Liver (tissue), 9 donors: ENCODE data around the gene MPPED2. TPM values are rescaled to one million over a fixed set of nuclear protein-coding genes. Genes with fewer than 3 reads are reported as not detected.

Experiments used
- DNase-seq: peaks from one replicate; pipeline ENCODE4 v3.0.0-alpha.2; 2017; ENCODE audit warnings: low spot score
- H3K27ac ChIP-seq, 2 donors: one replicate each; pipeline ENCODE4 v1.7.0; 2013; ENCODE audit warnings: inconsistent platforms in 2 of 2, low read length in 2 of 2, control low read depth in 1 of 2, low read depth in 1 of 2, mild to moderate bottlenecking in 1 of 2
- H3K27me3 ChIP-seq, 4 donors: one replicate each; pipeline versions ENCODE4 v1.6.1 to v1.7.0; 2013; ENCODE audit warnings: low read length in 3 of 4, inconsistent platforms in 1 of 4, mild to moderate bottlenecking in 1 of 4, moderate library complexity in 1 of 4; ENCODE audit not compliant: control insufficient read depth in 4 of 4, insufficient read depth in 4 of 4
- H3K36me3 ChIP-seq, 4 donors: one replicate each; pipeline versions ENCODE4 v1.6.1 to v1.7.0; 2013; ENCODE audit warnings: low read length in 3 of 4, mild to moderate bottlenecking in 3 of 4, low read depth in 1 of 4, moderate library complexity in 1 of 4; ENCODE audit not compliant: control insufficient read depth in 4 of 4, insufficient read depth in 3 of 4
- H3K4me1 ChIP-seq, 4 donors: one replicate each; pipeline versions ENCODE4 v1.6.1 to v1.7.0; 2013; ENCODE audit warnings: low read length in 3 of 4, mild to moderate bottlenecking in 3 of 4, moderate library complexity in 1 of 4; ENCODE audit not compliant: control insufficient read depth in 4 of 4, insufficient read depth in 4 of 4
- H3K4me3 ChIP-seq, 3 donors: one replicate each; pipeline versions ENCODE4 v1.6.1 to v1.7.0; 2013; ENCODE audit warnings: low read length in 3 of 3, control low read depth in 1 of 3, low read depth in 1 of 3, mild to moderate bottlenecking in 1 of 3
- H3K9ac ChIP-seq, 2 donors: one replicate each; pipeline ENCODE4 v1.7.0; 2013; ENCODE audit warnings: low read length in 2 of 2, mild to moderate bottlenecking in 2 of 2, moderate library complexity in 2 of 2, control low read depth in 1 of 2, low read depth in 1 of 2
- H3K9me3 ChIP-seq, 4 donors: one replicate each; pipeline versions ENCODE4 v1.6.1 to v1.7.0; 2013; ENCODE audit warnings: low read length in 3 of 4; ENCODE audit not compliant: control insufficient read depth in 4 of 4
- ATF3 ChIP-seq: IDR thresholded peaks from 2 replicates; pipeline ENCODE4 v1.6.1; 2016; ENCODE audit warnings: antibody characterized with exemption
- CTCF ChIP-seq: fragments of 150-350 bp; IDR thresholded peaks from 2 replicates; pipeline ENCODE4 v1.5.1; 2017; ENCODE audit warnings: improper control_type of control experiment, low read depth, low read length; ENCODE audit not compliant: missing input control
- EGR1 ChIP-seq, 2 donors: IDR thresholded peaks; 2 replicates each; pipeline ENCODE4 v1.6.1; 2016 to 2018; ENCODE audit warnings: antibody characterized with exemption in 2 of 2, low read depth in 2 of 2
- FOXA2 ChIP-seq: IDR thresholded peaks from 2 replicates; pipeline ENCODE4 v1.6.1; 2016; ENCODE audit warnings: antibody characterized with exemption
- GABPA ChIP-seq, 2 donors: IDR thresholded peaks in 1 of 2; conservative IDR thresholded peaks in 1 of 2; 2 replicates each; pipeline ENCODE4 v1.6.1; 2016; ENCODE audit warnings: antibody characterized with exemption in 2 of 2, mild to moderate bottlenecking in 1 of 2, moderate library complexity in 1 of 2
- HNF4A ChIP-seq, 2 donors: conservative IDR thresholded peaks; 2 replicates each; pipeline ENCODE4 v1.6.1; 2016; ENCODE audit warnings: antibody characterized with exemption in 2 of 2, mild to moderate bottlenecking in 2 of 2
- HNF4G ChIP-seq: IDR thresholded peaks from 2 replicates; pipeline ENCODE4 v1.6.1; 2016; ENCODE audit warnings: antibody characterized with exemption
- JUND ChIP-seq, 2 donors: IDR thresholded peaks; 2 replicates each; pipeline ENCODE4 v1.6.1; 2016; ENCODE audit warnings: antibody characterized with exemption in 2 of 2
- MAX ChIP-seq: IDR thresholded peaks from 2 replicates; pipeline ENCODE4 v1.6.1; 2016; ENCODE audit warnings: antibody characterized with exemption
- NR2F2 ChIP-seq: IDR thresholded peaks from 2 replicates; pipeline ENCODE4 v1.6.1; 2016; ENCODE audit warnings: antibody characterized with exemption
- RAD21 ChIP-seq, 2 donors: IDR thresholded peaks; 2 replicates each; pipeline ENCODE4 v1.6.1; 2016; ENCODE audit warnings: antibody characterized with exemption in 2 of 2, mild to moderate bottlenecking in 2 of 2
- REST ChIP-seq: IDR thresholded peaks from 2 replicates; pipeline ENCODE4 v1.6.1; 2016; ENCODE audit warnings: antibody characterized with exemption, mild to moderate bottlenecking
- RXRA ChIP-seq, 2 donors: IDR thresholded peaks; 2 replicates each; pipeline ENCODE4 v1.6.1; 2017 to 2018; ENCODE audit warnings: antibody characterized with exemption in 2 of 2, mild to moderate bottlenecking in 1 of 2
- SP1 ChIP-seq: IDR thresholded peaks from 2 replicates; pipeline ENCODE4 v1.6.1; 2018; ENCODE audit warnings: antibody characterized with exemption, mild to moderate bottlenecking
- TAF1 ChIP-seq: conservative IDR thresholded peaks from 2 replicates; pipeline ENCODE4 v1.6.1; 2016; ENCODE audit warnings: antibody characterized with exemption, mild to moderate bottlenecking
- YY1 ChIP-seq: IDR thresholded peaks from 2 replicates; pipeline ENCODE4 v1.6.1; 2016; ENCODE audit warnings: antibody characterized with exemption, mild to moderate bottlenecking
- ZBTB33 ChIP-seq: IDR thresholded peaks from 2 replicates; pipeline ENCODE4 v1.6.1; 2016; ENCODE audit warnings: antibody characterized with exemption
- WGBS: extraction: QIAGEN DNeasy Blood & Tissue Kit; methylation state at CpG from one replicate; pipeline ENCODE4 v1.1.7; 2013; 5-methylcytosine and 5-hydroxymethylcytosine counted together
- polyA plus RNA-seq, 2 donors: library from polyadenylated mRNA; stranded (reverse) in 1 of 2; unstranded in 1 of 2; fragments of 200-250 nt in 1 of 2; fragments of >200 nt in 1 of 2; fragmentation: Nextera tagmentation in 1 of 2; extraction: Ambion mirVana in 1 of 2; gene quantifications; one replicate each; pipeline versions ENCODE4 v1.2.1 to v1.2.3, GENCODE V29; 2013 to 2015
- total RNA-seq, 2 donors: library from RNA; depleted of rRNA; stranded (reverse); fragments of >200 nt; gene quantifications; one replicate each; pipeline ENCODE4 v1.2.3, GENCODE V29; 2014
- donor health status: healthy.
- donor health status: healthy.
- donor health status: healthy.
- donor health status: healthy.
- donor health status: healthy.

MPPED2 gene
- total and polyA plus RNA-seq, 4 donors, result 0.22 to 1.6 (median 0.47) TPM

- TF ChIP-seq HNF4G (no peak), RAD21 (IDR thresholded peaks at IDR 0.05) (no peak), GABPA (IDR thresholded peaks at IDR 0.05 in 1 of 2, conservative IDR thresholded peaks at IDR 0.05 in 1 of 2) (no peak)
These were observed 217.8 kb downstream of the MPPED2 start (continued) for GRCh38 chr11:30368394-30368793.

- Histone ChIP-seq H3K4me3 (no peak overlapping the region), H3K27me3 (no peaks in the 10 kb centered on the region), H3K36me3 (no peaks in the 10 kb centered on the region), H3K9me3 (no peaks in the 10 kb centered on the region), H3K4me1 (no peaks in the 10 kb centered on the region), H3K9ac (no peak overlapping the region), H3K27ac (no peak overlapping the region)
- no peak for DNase-seq
- TF ChIP-seq TAF1 (no peak), NR2F2 (no peak), HNF4G (no peak), RXRA (IDR thresholded peaks at IDR 0.05) (no peak), ZBTB33 (no peak), EGR1 (IDR thresholded peaks at IDR 0.05; ENCODE audit: low read depth in 2 of 2) (no peak), ATF3 (no peak), REST (no peak), JUND (IDR thresholded peaks at IDR 0.05) (no peak), FOXA2 (no peak), MAX (no peak), YY1 (no peak), RAD21 (IDR thresholded peaks at IDR 0.05) (no peak), HNF4A (conservative IDR thresholded peaks at IDR 0.05) (no peak), CTCF (no peak), SP1 (no peak)
- 94% methylated on average over 3 of the region's 3 CpGs for WGBS
These were observed 220.2 kb downstream of the MPPED2 start for GRCh38 chr11:30365793-30366517.
